GM23248 (cell line): ENCODE measurements around the gene PSMD14. TPM values are rescaled to one million over a fixed set of nuclear protein-coding genes. Genes with fewer than 3 reads are reported as not detected.

Source experiments
- DNase-seq: peaks from one replicate; pipeline ENCODE4 v3.0.0-alpha.2; 2015
- H2AFZ ChIP-seq: fragments of 200-600 bp; sonication (generic); 2 replicates; pipeline ENCODE4 v1.6.1; 2016; ENCODE audit warnings: antibody characterized with exemption
- H3F3A ChIP-seq: fragments of 200-600 bp; sonication (generic); 2 replicates; pipeline ENCODE4 v1.6.1; 2016; ENCODE audit warnings: mild to moderate bottlenecking, antibody characterized with exemption, mixed run types; ENCODE audit not compliant: insufficient read depth
- H3K27ac ChIP-seq: fragments of 200-600 bp; sonication (generic); 2 replicates; pipeline ENCODE4 v1.5.1; 2016; ENCODE audit warnings: mild to moderate bottlenecking
- H3K27me3 ChIP-seq: fragments of 200-600 bp; sonication (generic); replicated peaks from 2 replicates; pipeline ENCODE4 v1.6.1; 2016; ENCODE audit warnings: mild to moderate bottlenecking; ENCODE audit not compliant: insufficient read depth
- H3K36me3 ChIP-seq: fragments of 200-600 bp; sonication (generic); 2 replicates; pipeline ENCODE4 v1.6.1; 2016; ENCODE audit warnings: low read depth, mild to moderate bottlenecking
- H3K4me1 ChIP-seq: fragments of 200-600 bp; sonication (generic); 2 replicates; pipeline ENCODE4 v1.6.1; 2016; ENCODE audit warnings: mild to moderate bottlenecking; ENCODE audit not compliant: insufficient read depth
- H3K4me2 ChIP-seq: fragments of 200-600 bp; sonication (generic); one replicate; pipeline ENCODE4 v1.6.1; 2016; ENCODE audit warnings: mild to moderate bottlenecking; ENCODE audit not compliant: unreplicated experiment
- H3K4me3 ChIP-seq: fragments of 200-600 bp; sonication (generic); 2 replicates; pipeline ENCODE4 v1.5.1; 2016; ENCODE audit warnings: mild to moderate bottlenecking
- H3K79me2 ChIP-seq: fragments of 200-600 bp; sonication (generic); 2 replicates; pipeline ENCODE4 v1.6.1; 2016; ENCODE audit warnings: mild to moderate bottlenecking; ENCODE audit not compliant: insufficient read depth
- H3K9ac ChIP-seq: fragments of 200-600 bp; sonication (generic); 2 replicates; pipeline ENCODE4 v1.6.1; 2016; ENCODE audit warnings: mild to moderate bottlenecking
- H3K9me2 ChIP-seq: fragments of 200-600 bp; sonication (generic); 2 replicates; pipeline ENCODE4 v1.6.1; 2016; ENCODE audit warnings: mixed run types, mild to moderate bottlenecking, moderate library complexity; ENCODE audit not compliant: insufficient read depth
- H3K9me3 ChIP-seq: fragments of 200-600 bp; sonication (generic); one replicate; pipeline ENCODE4 v1.6.1; 2017; ENCODE audit warnings: low read depth
- H4K20me1 ChIP-seq: fragments of 200-600 bp; sonication (generic); 2 replicates; pipeline ENCODE4 v1.6.0; 2016; ENCODE audit not compliant: insufficient read depth
- EZH2 ChIP-seq: fragments of 200-600 bp; sonication (generic); IDR thresholded peaks from 2 replicates; pipeline ENCODE4 v1.6.1; 2018; ENCODE audit warnings: antibody characterized with exemption, mild to moderate bottlenecking; ENCODE audit not compliant: insufficient read depth, poor library complexity, severe bottlenecking
- EZH2phosphoT487 ChIP-seq: fragments of 200-600 bp; sonication (generic); IDR thresholded peaks from 2 replicates; pipeline ENCODE4 v1.6.1; 2018; ENCODE audit warnings: antibody characterized with exemption, moderate library complexity, mild to moderate bottlenecking, low read depth; ENCODE audit not compliant: insufficient read depth
- WGBS, 2 experiments: methylation state at CpG; one replicate each; pipeline ENCODE4 v1.1.6; 2015 to 2017; ENCODE audit warnings: low lambda C conversion rate in 2 of 2, low coverage in 1 of 2; ENCODE audit errors: missing lambda C conversion rate in 2 of 2; 5-methylcytosine and 5-hydroxymethylcytosine counted together
- in situ Hi-C: fragments of 300-500 bp; cut with MboI; formaldehyde crosslinking; loops from 2 replicates; pipeline ENCODE4 v1.15.0; 2020
- polyA plus RNA-seq: library from polyadenylated mRNA; unstranded; fragments of >200 nt; fragmentation: Nextera tagmentation; extraction: Ambion mirVana; gene quantifications from 2 replicates; pipeline ENCODE4 v1.2.1, GENCODE V29; 2016
- total RNA-seq: library from RNA; depleted of rRNA; stranded (reverse); fragments of >200 nt; shearing (Covaris generic); gene quantifications from 2 replicates; pipeline ENCODE4 v1.2.3, GENCODE V29; 2014

Gene PSMD14
- total and polyA plus RNA-seq, 2 experiments from 2014 or later, result 94.4 to 96.0 TPM

- Histone ChIP-seq H3K4me3 (no peak overlapping the region), H3K79me2 (peaks cover 50% of the 10 kb centered on the region), H3K9me2 (no peaks in the 10 kb centered on the region), H3K9me3 (no peaks in the 10 kb centered on the region), H3F3A (no peaks in the 10 kb centered on the region), H3K4me2 (peak overlapping the region; percentile 7), H3K9ac (no peak overlapping the region), H3K27me3 (no peaks in the 10 kb centered on the region), H4K20me1 (no peaks in the 10 kb centered on the region), H3K4me1 (peaks cover 20% of the 10 kb centered on the region), H3K27ac (no peak overlapping the region), H3K36me3 (peaks cover 22% of the 10 kb centered on the region; the same call in 1 of the 2 replicates), H2AFZ (no peak overlapping the region)
- in situ Hi-C loops, result no loop called here
- TF ChIP-seq EZH2phosphoT487 (no peak), EZH2 (no peak)
- peak; percentile 57 for DNase-seq
Measured at GRCh38 chr2:161373942-161374341, 65.7 kb downstream of the PSMD14 start.

GRCh38 chr2:161374446-161374845 lies 66.2 kb downstream of the PSMD14 start:
- Histone ChIP-seq H3K9me2 (no peaks in the 10 kb centered on the region), H3K4me1 (peaks cover 20% of the 10 kb centered on the region), H3K9ac (no peak overlapping the region), H3K9me3 (no peaks in the 10 kb centered on the region), H3K4me3 (no peak overlapping the region), H3K27me3 (no peaks in the 10 kb centered on the region), H3F3A (no peaks in the 10 kb centered on the region), H3K79me2 (peaks cover 48% of the 10 kb centered on the region), H3K4me2 (peak overlapping the region; percentile 7), H4K20me1 (no peaks in the 10 kb centered on the region), H3K27ac (no peak overlapping the region), H3K36me3 (peaks cover 18% of the 10 kb centered on the region; the same call in 1 of the 2 replicates), H2AFZ (no peak overlapping the region)
- WGBS, 2 experiments, result 97 to 100% methylated on average over 1 of the region's 1 CpG
- TF ChIP-seq EZH2phosphoT487 (no peak), EZH2 (no peak)
- no peak for DNase-seq
- in situ Hi-C loops, result no loop called here

- 97 to 100% methylated on average over 2 of the region's 2 CpGs for WGBS, 2 experiments
- peaks cover 6% of the 10 kb centered on the region; the same call in 1 of the 2 replicates for H3K36me3 ChIP-seq
- TF ChIP-seq EZH2 (no peak), EZH2phosphoT487 (no peak)
Measured at GRCh38 chr2:161379740-161380139, 71.5 kb downstream of the PSMD14 start.

GRCh38 chr2:161381546-161381945 lies 73.3 kb downstream of the PSMD14 start:
- in situ Hi-C loops, result no loop called here
- WGBS, 2 experiments, result 44 to 47% methylated on average over 3 of the region's 3 CpGs

More at GRCh38 chr2:161379740-161380139, 71.5 kb downstream of the PSMD14 start:
- H3K4me3 ChIP-seq, result no peak overlapping the region
- H3K9me3 ChIP-seq, result no peaks in the 10 kb centered on the region
- no peak for DNase-seq
- no peaks in the 10 kb centered on the region for H4K20me1 ChIP-seq
- no peak overlapping the region for H3K4me2 ChIP-seq
- H3K4me1 ChIP-seq, result 0 out of 2 replicates have a peak, but pooled peaks cover 4% of the 10 kb centered on the region
- H3K27me3 ChIP-seq, result no peaks in the 10 kb centered on the region
- peaks cover 36% of the 10 kb centered on the region for H3K79me2 ChIP-seq
- no peak overlapping the region for H3K9ac ChIP-seq
- H3K9me2 ChIP-seq, result no peaks in the 10 kb centered on the region
- no peak overlapping the region for H3K27ac ChIP-seq
- no peak overlapping the region for H2AFZ ChIP-seq
- H3F3A ChIP-seq, result no peaks in the 10 kb centered on the region; the same call in 1 of the 2 replicates
- in situ Hi-C loops, result no loop called here

DNA sequence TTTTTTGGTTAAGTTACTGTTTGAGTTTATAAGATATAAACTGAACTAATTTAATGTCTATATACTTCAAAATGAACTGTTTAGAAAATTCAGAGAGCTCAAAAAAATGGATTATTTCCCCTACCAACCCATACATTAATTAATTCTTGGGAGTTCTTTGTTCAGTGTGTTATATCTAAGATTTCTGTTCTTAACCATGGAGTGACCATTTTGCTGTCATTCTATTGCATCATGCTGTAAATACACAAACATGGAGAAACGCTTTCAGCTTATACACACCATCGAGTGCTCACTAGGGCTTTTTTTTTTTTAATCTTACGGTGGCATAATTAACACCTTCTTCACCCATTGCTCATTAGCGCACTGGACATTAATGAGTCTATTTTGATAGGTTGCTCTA lies 74.5 kb downstream of the PSMD14 start:
- H3K4me1 ChIP-seq, result no peaks in the 10 kb centered on the region
- H3K9me3 ChIP-seq, result no peaks in the 10 kb centered on the region
- H3K36me3 ChIP-seq, result peaks cover 14% of the 10 kb centered on the region
- no peaks in the 10 kb centered on the region for H3K9me2 ChIP-seq
- WGBS, 2 experiments, result 100% methylated on average over 4 of the region's 4 CpGs
- H4K20me1 ChIP-seq, result no peaks in the 10 kb centered on the region
- TF ChIP-seq EZH2phosphoT487 (no peak), EZH2 (no peak)
- H3K79me2 ChIP-seq, result peaks cover 13% of the 10 kb centered on the region
- H3F3A ChIP-seq, result no peaks in the 10 kb centered on the region; the same call in 1 of the 2 replicates
- in situ Hi-C loops, result no loop called here
- no peak for DNase-seq
- H2AFZ ChIP-seq, result no peak overlapping the region
- no peak overlapping the region for H3K4me3 ChIP-seq
- no peak overlapping the region for H3K4me2 ChIP-seq
- no peaks in the 10 kb centered on the region for H3K27me3 ChIP-seq
- H3K9ac ChIP-seq, result no peak overlapping the region
- no peak overlapping the region for H3K27ac ChIP-seq

More at GRCh38 chr2:161381546-161381945, 73.3 kb downstream of the PSMD14 start:
- Histone ChIP-seq H2AFZ (no peak overlapping the region), H3K27me3 (no peaks in the 10 kb centered on the region), H3K9me2 (no peaks in the 10 kb centered on the region), H3K4me2 (no peak overlapping the region), H4K20me1 (no peaks in the 10 kb centered on the region), H3K9me3 (no peaks in the 10 kb centered on the region), H3K4me3 (no peak overlapping the region), H3K9ac (no peak overlapping the region), H3K79me2 (peaks cover 25% of the 10 kb centered on the region), H3F3A (no peaks in the 10 kb centered on the region; the same call in 1 of the 2 replicates), H3K4me1 (no peaks in the 10 kb centered on the region), H3K36me3 (peaks cover 9% of the 10 kb centered on the region), H3K27ac (no peak overlapping the region)
- no peak for TF ChIP-seq EZH2phosphoT487
- no peak for TF ChIP-seq EZH2
- DNase-seq, result no peak
